Astrocyte (in vitro differentiated cells and primary cell): ENCODE data around the gene MIXL1. TPM values are rescaled to one million over a fixed set of nuclear protein-coding genes. Genes with fewer than 3 reads are reported as not detected.
"Not testable (repeated sequence)": the region's sequence is repeated elsewhere in the genome, so short reads cannot be mapped to it uniquely, and the experiment has no call there.

Experiments used
- DNase-seq: peaks from one replicate; pipeline ENCODE4 v3.0.0-alpha.2; 2010; ENCODE audit warnings: low read depth
- FAIRE-seq: peaks from 2 replicates; lab custom pipeline; 2011; peaks lifted over from hg19 to GRCh38; lab: Jason Lieb, UNC
- H2AFZ ChIP-seq: 2 replicates; pipeline ENCODE4 v1.6.0; 2012; ENCODE audit warnings: low read depth, low read length, inconsistent platforms
- H3K27ac ChIP-seq: 2 replicates; pipeline ENCODE4 v1.5.1; 2011; ENCODE audit warnings: low read depth, low read length, inconsistent platforms
- H3K27me3 ChIP-seq: 2 replicates; pipeline ENCODE4 v1.6.0; 2011; ENCODE audit warnings: low read length, inconsistent platforms; ENCODE audit not compliant: insufficient read depth
- H3K36me3 ChIP-seq: 2 replicates; pipeline ENCODE4 v1.5.1; 2011; ENCODE audit warnings: low read length, inconsistent platforms; ENCODE audit not compliant: insufficient read depth
- H3K4me1 ChIP-seq: 2 replicates; pipeline ENCODE4 v1.5.1; 2011; ENCODE audit warnings: low read length, inconsistent platforms; ENCODE audit not compliant: insufficient read depth
- H3K4me2 ChIP-seq: 2 replicates; pipeline ENCODE4 v1.6.0; 2012; ENCODE audit warnings: low read length, inconsistent platforms
- H3K4me3 ChIP-seq: 2 replicates; pipeline ENCODE4 v1.5.1; 2011; ENCODE audit warnings: low read depth, mild to moderate bottlenecking, low read length, inconsistent platforms; ENCODE audit not compliant: insufficient read depth
- H3K79me2 ChIP-seq: 2 replicates; pipeline ENCODE4 v1.6.0; 2012; ENCODE audit warnings: mild to moderate bottlenecking, low read length, inconsistent platforms; ENCODE audit not compliant: insufficient read depth
- H3K9ac ChIP-seq: 2 replicates; pipeline ENCODE4 v1.6.0; 2012; ENCODE audit warnings: mild to moderate bottlenecking, low read length, inconsistent platforms
- H3K9me3 ChIP-seq: 2 replicates; pipeline ENCODE4 v1.5.1; 2012; ENCODE audit warnings: low read depth, mild to moderate bottlenecking, low read length, inconsistent platforms; ENCODE audit not compliant: insufficient read depth
- H4K20me1 ChIP-seq: 2 replicates; pipeline ENCODE4 v1.6.0; 2012; ENCODE audit warnings: low read length, inconsistent platforms; ENCODE audit not compliant: insufficient read depth
- H3K27ac Mint-ChIP-seq: one replicate; pipeline ENCODE4 v1.8.0; 2021; ENCODE audit warnings: mild to moderate bottlenecking, mixed read lengths; ENCODE audit not compliant: unreplicated experiment
- H3K27me3 Mint-ChIP-seq: one replicate; pipeline ENCODE4 v1.8.0; 2021; ENCODE audit warnings: low read depth, mixed read lengths; ENCODE audit not compliant: unreplicated experiment
- H3K36me3 Mint-ChIP-seq: one replicate; pipeline ENCODE4 v1.8.0; 2021; ENCODE audit warnings: low read depth, mixed read lengths; ENCODE audit not compliant: unreplicated experiment
- H3K4me1 Mint-ChIP-seq: one replicate; pipeline ENCODE4 v1.8.0; 2021; ENCODE audit warnings: low read depth, mixed read lengths; ENCODE audit not compliant: unreplicated experiment
- H3K4me3 Mint-ChIP-seq: one replicate; pipeline ENCODE4 v1.8.0; 2021; ENCODE audit warnings: mild to moderate bottlenecking, moderate library complexity, mixed read lengths; ENCODE audit not compliant: unreplicated experiment
- H3K9me3 Mint-ChIP-seq: one replicate; pipeline ENCODE4 v1.8.0; 2021; ENCODE audit warnings: mild to moderate bottlenecking, mixed read lengths; ENCODE audit not compliant: unreplicated experiment
- CTCF ChIP-seq: IDR thresholded peaks from 2 replicates; pipeline ENCODE4 v1.5.1; 2011; ENCODE audit warnings: low read depth, mild to moderate bottlenecking, inconsistent platforms, low read length, moderate library complexity; ENCODE audit not compliant: insufficient read depth
- EZH2 ChIP-seq: IDR thresholded peaks from 2 replicates; pipeline ENCODE4 v1.6.1; 2012; ENCODE audit warnings: mild to moderate bottlenecking, low read length, inconsistent platforms; ENCODE audit not compliant: insufficient read depth
- total RNA-seq: library from RNA; stranded (reverse); gene quantifications from 2 replicates; pipeline ENCODE4 v1.2.1, GENCODE V29; 2021

MIXL1 gene
- total RNA-seq, 1 donor from 2014 or later, result 0.16 TPM

DNA sequence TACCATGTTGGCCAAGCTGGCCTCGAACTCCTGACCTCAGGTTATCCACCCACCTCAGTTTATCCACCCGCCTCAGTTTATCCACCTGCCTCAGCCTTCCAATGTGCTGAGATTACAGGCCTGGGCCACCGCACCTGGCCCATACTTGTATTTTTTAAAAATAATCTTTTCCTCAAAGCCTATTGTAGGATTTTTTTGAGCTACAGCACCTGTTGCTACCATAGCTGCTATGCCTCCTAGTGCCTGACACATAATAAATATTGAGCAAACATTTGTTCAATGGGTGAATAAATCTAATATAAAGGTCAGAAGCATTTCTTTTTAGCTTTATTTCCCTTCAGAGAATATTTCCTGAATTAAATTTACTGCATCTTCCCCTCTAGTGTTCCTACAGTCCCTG lies 21.2 kb upstream of the MIXL1 start:
- no peak overlapping the region for H2AFZ ChIP-seq
- TF ChIP-seq CTCF (no peak), EZH2 (no peak)
- H3K9me3 ChIP-seq, result no peaks in the 10 kb centered on the region
- no peak overlapping the region for H3K4me3 ChIP-seq
- Mint-ChIP-seq H3K36me3 (no peaks in the 10 kb centered on the region), H3K27ac (no peak overlapping the region), H3K4me3 (no peak overlapping the region), H3K9me3 (peaks cover 3% of the 10 kb centered on the region), H3K4me1 (no peaks in the 10 kb centered on the region), H3K27me3 (peaks cover 13% of the 10 kb centered on the region)
- no peak overlapping the region for H3K27ac ChIP-seq
- no peaks in the 10 kb centered on the region for H3K4me1 ChIP-seq
- no peak for DNase-seq
- FAIRE-seq, result no peak
- no peaks in the 10 kb centered on the region for H3K36me3 ChIP-seq
- H3K9ac ChIP-seq, result no peak overlapping the region
- no peak overlapping the region for H3K4me2 ChIP-seq
- no peaks in the 10 kb centered on the region for H4K20me1 ChIP-seq
- no peaks in the 10 kb centered on the region for H3K27me3 ChIP-seq
- no peaks in the 10 kb centered on the region for H3K79me2 ChIP-seq

GRCh38 chr1:226202666-226203065 lies 20.8 kb upstream of the MIXL1 start:
- not testable (repeated sequence) for FAIRE-seq, H3K79me2 ChIP-seq

DNA sequence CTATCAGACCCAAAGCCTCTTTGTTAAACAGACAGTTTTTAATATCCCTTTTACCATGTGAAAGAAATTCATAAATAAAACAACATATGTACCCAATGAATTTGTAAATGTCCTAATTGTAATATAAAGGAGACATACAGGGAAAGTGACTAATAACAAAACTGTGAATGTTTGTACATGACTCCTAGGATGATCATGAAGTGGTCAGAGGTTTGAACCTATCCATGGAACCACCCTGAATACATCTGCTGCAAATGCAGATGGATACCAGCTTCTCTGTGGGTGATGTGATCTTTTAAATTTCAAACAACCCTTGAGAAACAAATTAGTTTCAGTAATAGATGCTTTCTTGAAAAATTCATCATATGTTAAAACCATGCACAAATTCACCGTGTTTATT lies 20.2 kb upstream of the MIXL1 start:
- FAIRE-seq (no peak), DNase-seq (no peak)
- no peak overlapping the region for H3K4me2 ChIP-seq
- Mint-ChIP-seq H3K36me3 (no peaks in the 10 kb centered on the region), H3K9me3 (peaks cover 3% of the 10 kb centered on the region), H3K4me3 (no peak overlapping the region), H3K27ac (no peak overlapping the region), H3K27me3 (peaks cover 13% of the 10 kb centered on the region), H3K4me1 (no peaks in the 10 kb centered on the region)
- no peaks in the 10 kb centered on the region for H4K20me1 ChIP-seq
- no peak overlapping the region for H3K4me3 ChIP-seq
- H3K36me3 ChIP-seq, result no peaks in the 10 kb centered on the region
- H3K79me2 ChIP-seq, result no peaks in the 10 kb centered on the region
- no peak overlapping the region for H2AFZ ChIP-seq
- TF ChIP-seq EZH2, result no peak
- TF ChIP-seq CTCF, result no peak
- H3K9ac ChIP-seq, result no peak overlapping the region
- H3K4me1 ChIP-seq, result no peaks in the 10 kb centered on the region
- H3K27ac ChIP-seq, result no peak overlapping the region
- no peaks in the 10 kb centered on the region for H3K27me3 ChIP-seq
- H3K9me3 ChIP-seq, result no peaks in the 10 kb centered on the region

More at GRCh38 chr1:226202666-226203065, 20.8 kb upstream of the MIXL1 start:
- H3K36me3 Mint-ChIP-seq, H3K27ac ChIP-seq, H3K4me3 Mint-ChIP-seq, H4K20me1 ChIP-seq, H3K9me3 Mint-ChIP-seq, H3K27ac Mint-ChIP-seq, H3K9ac ChIP-seq, H3K4me1 Mint-ChIP-seq, H3K4me2 ChIP-seq, H3K4me1 ChIP-seq, H3K36me3 ChIP-seq, H2AFZ ChIP-seq, H3K27me3 ChIP-seq, H3K9me3 ChIP-seq, H3K4me3 ChIP-seq, DNase-seq: not testable (repeated sequence)
- H3K27me3 Mint-ChIP-seq, result peaks cover 13% of the 10 kb centered on the region
